M059J (cell line): ENCODE data around the gene DOCK3. TPM values are rescaled to one million over a fixed set of nuclear protein-coding genes. Genes with fewer than 3 reads are reported as not detected.
"Not testable (repeated sequence)": the region's sequence is repeated elsewhere in the genome, so short reads cannot be mapped to it uniquely, and the experiment has no call there.

ENCODE experiments used
- DNase-seq: peaks from one replicate; pipeline ENCODE4 v3.0.0-alpha.2; 2012; ENCODE audit warnings: low read depth
- total RNA-seq: library from RNA; depleted of rRNA; stranded (reverse); fragments of >200 nt; shearing (Covaris generic); gene quantifications from 2 replicates; pipeline ENCODE4 v1.2.3, GENCODE V29; 2014

The DOCK3 gene
- total RNA-seq, 1 experiment from 2014 or later: 1.0 TPM

DNA sequence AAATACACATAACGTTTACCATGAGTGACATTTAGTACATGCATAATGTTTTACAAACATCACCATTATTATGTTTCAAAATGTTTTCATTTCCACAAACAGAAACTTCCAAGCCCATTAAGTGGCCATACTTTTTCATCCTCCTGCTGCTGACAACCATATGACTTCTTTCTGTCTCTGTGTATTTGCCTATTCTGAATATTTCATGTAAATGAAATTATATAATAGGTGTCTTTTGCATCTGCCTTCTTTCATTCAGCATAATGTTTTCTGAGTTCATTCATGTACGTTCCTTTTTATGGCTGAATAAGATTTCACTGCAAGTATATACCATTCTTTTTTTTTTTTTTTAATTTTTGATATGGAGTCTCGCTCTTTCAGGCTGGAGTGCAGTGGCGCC lies 209.0 kb downstream of the DOCK3 start:
- DNase-seq: no peak

- DNase-seq: no peak
These were observed 210.5 kb downstream of the DOCK3 start for GRCh38 chr3:50885070-50885850.

GRCh38 chr3:50890688-50891344 lies 216.1 kb downstream of the DOCK3 start:
- DNase-seq: no peak

GRCh38 chr3:50901097-50901496 lies 226.4 kb downstream of the DOCK3 start:
- DNase-seq: peak; percentile 32

- DNase-seq: peak; percentile 27
These were observed 238.0 kb downstream of the DOCK3 start for GRCh38 chr3:50912746-50913145.

GRCh38 chr3:50913260-50913659 lies 238.5 kb downstream of the DOCK3 start:
- DNase-seq: peak; percentile 54

DNA sequence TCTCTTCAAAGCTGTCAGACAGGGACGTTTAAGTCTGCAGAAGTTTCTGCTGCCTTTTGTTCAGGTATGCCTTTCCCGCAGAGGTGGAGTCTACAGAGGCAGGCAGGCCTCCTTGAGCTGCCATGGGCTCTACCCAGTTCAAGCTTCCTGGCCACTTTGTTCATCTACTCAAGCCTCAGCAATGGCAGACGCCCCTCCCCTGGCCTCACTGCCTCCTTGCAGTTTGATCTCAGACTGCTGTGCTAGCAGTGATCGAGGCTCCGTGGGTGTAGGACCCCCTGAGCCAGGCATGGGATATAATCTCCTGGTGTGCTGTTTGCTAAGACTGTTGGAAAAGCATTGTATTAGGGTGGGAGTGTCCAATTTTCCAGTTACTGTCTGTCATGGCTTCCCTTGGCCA lies 247.3 kb downstream of the DOCK3 start:
- DNase-seq: not testable (repeated sequence)

GRCh38 chr3:50923955-50924354 lies 249.2 kb downstream of the DOCK3 start:
- DNase-seq: no peak

- DNase-seq: peak; percentile 41
These were observed 249.9 kb downstream of the DOCK3 start for GRCh38 chr3:50924638-50925037.

GRCh38 chr3:50926868-50927267 lies 252.1 kb downstream of the DOCK3 start:
- no peak for DNase-seq

- no peak for DNase-seq
These were observed 255.9 kb downstream of the DOCK3 start for GRCh38 chr3:50930371-50931208.

- DNase-seq: not testable (repeated sequence)
These were observed 258.2 kb downstream of the DOCK3 start for GRCh38 chr3:50932918-50933317.

- no peak for DNase-seq
These were observed 261.7 kb downstream of the DOCK3 start for GRCh38 chr3:50936389-50936788.

DNA sequence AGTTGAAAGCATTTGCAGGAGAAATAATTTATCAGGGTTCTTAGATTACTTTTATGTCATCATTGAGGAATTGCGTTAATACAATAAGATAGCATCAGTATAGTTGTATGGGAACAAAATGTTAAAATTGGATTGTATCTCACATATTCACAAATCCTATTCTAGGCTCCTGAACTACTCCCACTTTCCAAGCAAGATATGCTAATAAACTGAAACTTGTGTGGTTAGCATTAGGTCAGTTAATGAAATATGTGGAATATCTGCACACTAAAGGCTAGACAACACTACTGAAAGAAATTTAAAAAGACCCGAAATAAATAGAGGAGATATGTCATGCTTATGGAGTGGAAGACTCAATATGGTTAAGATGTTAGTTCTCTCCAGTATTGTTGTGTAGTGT lies 272.7 kb downstream of the DOCK3 start:
- no peak for DNase-seq

DNA sequence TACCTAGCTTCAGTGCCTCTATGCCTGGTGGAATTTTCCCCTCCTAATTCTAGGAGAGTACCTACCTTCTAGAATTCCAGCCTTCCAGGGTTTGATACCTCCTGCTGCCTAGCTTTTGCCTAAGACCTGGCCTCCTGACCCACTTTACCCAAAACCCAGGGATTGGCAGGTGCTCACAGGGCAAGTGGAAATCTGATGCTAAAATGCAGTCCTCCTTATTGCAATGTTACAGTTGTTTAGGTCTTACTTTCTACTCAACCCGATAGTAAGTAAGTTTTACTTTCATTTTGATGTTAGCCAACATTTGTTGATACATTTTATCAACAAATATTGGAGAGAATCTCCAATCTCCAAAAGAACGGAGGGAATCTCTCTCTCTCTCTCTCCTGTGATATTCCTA lies 275.9 kb downstream of the DOCK3 start:
- no peak for DNase-seq

DNA sequence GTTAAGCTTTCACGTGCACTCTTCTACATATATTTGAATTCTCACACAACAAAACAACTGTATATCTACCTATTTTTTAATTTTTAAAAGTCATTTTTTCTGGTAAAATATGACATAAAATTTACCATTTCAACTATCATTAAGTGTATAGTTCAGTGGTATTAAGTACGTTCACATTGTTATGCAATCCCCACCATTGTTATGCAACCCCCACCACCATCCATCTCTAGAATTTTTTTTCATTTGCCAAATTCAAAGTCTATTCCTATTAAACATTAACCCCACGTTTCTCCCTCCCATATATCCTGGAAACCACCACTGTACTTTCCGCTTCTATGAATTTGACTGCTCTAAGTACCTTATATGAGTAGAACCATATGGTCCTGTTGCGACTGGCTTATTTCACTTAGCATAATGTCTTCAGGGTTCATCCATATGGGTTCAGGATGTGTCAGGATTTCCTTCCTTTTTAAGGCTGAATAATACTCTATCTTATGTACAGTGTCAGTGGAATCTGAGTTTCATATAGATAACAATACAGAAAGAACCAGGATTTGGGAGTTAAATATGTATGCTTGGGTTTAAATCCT lies 279.2 kb downstream of the DOCK3 start:
- DNase-seq: no peak

- DNase-seq: no peak
These were observed 286.7 kb downstream of the DOCK3 start for GRCh38 chr3:50961386-50961785.

GRCh38 chr3:50971487-50971924 lies 296.8 kb downstream of the DOCK3 start:
- DNase-seq: peak; percentile 30

DNA sequence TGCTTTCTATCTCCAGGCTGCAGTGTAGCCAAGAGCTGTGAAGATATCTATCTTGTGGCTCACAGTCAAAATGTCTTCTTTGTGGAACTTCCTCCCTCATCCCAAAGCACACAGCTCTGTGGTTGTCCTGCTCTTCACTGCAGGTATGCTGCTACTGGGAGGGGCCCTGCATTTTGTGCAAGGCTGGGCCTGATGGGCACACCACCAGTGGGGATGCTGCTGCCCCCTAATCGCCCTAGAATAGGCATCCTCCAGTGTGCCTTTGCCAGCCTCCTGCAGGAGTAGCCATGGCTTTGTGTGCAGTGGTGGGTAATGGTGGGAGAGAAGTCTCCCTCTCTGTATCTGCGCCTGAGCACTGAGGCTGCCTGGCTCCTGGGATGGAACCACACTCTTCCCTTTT lies 297.3 kb downstream of the DOCK3 start:
- DNase-seq: no peak

GRCh38 chr3:50978586-50978985 lies 303.9 kb downstream of the DOCK3 start:
- DNase-seq: not testable (repeated sequence)

- no peak for DNase-seq
These were observed 304.4 kb downstream of the DOCK3 start for GRCh38 chr3:50978991-50979667.
